AG09319 (cell line): ENCODE data around the gene PSPN.

ENCODE experiments used
- DNase-seq: peaks from one replicate; pipeline ENCODE4 v3.0.0-alpha.2; 2010; ENCODE audit warnings: low read depth; ENCODE audit errors: extremely low read depth
- TF ChIP-seq, protein P1 (sequence below): IDR thresholded peaks from 2 replicates; pipeline ENCODE4 v1.5.1; 2011; ENCODE audit warnings: low read depth, mild to moderate bottlenecking, inconsistent platforms, low read length, moderate library complexity

The PSPN gene, protein sequence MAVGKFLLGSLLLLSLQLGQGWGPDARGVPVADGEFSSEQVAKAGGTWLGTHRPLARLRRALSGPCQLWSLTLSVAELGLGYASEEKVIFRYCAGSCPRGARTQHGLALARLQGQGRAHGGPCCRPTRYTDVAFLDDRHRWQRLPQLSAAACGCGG

DNA sequence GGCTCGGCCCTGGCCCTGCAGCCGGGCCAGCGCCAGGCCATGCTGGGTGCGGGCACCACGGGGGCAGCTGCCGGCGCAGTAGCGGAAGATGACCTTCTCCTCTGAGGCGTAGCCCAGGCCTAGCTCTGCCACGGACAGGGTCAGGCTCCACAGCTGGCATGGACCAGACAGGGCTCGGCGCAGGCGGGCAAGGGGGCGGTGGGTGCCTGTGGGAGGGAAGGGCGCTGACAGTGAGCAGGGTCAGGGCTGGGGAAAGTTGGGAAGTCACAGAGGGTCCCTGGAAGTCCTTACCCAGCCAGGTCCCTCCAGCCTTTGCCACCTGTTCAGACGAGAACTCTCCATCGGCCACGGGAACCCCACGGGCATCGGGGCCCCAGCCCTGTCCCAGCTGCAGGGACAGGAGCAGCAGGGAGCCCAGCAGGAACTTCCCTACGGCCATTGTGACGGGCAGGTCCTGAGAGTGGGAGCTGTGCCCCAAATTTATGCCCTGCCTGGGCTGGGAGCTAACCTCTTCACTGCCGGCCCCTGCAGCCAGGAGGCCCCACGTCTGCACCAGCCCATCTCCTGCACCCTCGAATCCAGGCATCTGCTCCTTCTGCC, at the start of gene PSPN:
TSS of gene PSPN (minus strand) at position 523 of the 600 bp plus-strand sequence. CDS start at position 439, 84 bp downstream.
- DNase-seq: no peak

GRCh38 chr19:6424939-6425731, 49.4 kb upstream of the PSPN start:
- TF ChIP-seq, protein P1, sequence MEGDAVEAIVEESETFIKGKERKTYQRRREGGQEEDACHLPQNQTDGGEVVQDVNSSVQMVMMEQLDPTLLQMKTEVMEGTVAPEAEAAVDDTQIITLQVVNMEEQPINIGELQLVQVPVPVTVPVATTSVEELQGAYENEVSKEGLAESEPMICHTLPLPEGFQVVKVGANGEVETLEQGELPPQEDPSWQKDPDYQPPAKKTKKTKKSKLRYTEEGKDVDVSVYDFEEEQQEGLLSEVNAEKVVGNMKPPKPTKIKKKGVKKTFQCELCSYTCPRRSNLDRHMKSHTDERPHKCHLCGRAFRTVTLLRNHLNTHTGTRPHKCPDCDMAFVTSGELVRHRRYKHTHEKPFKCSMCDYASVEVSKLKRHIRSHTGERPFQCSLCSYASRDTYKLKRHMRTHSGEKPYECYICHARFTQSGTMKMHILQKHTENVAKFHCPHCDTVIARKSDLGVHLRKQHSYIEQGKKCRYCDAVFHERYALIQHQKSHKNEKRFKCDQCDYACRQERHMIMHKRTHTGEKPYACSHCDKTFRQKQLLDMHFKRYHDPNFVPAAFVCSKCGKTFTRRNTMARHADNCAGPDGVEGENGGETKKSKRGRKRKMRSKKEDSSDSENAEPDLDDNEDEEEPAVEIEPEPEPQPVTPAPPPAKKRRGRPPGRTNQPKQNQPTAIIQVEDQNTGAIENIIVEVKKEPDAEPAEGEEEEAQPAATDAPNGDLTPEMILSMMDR: no peak
- DNase-seq: peak; percentile 100

More for the DNA sequence above, at the start of gene PSPN:
- TF ChIP-seq, protein P1: no peak

- no peak for DNase-seq
These were observed 48.6 kb upstream of the PSPN start, which contains the start of gene KHSRP for GRCh38 chr19:6424195-6424938. Gene KHSRP (minus strand): TSS chr19:6424811. CDS start chr19:6424701, 110 bp downstream.

DNA sequence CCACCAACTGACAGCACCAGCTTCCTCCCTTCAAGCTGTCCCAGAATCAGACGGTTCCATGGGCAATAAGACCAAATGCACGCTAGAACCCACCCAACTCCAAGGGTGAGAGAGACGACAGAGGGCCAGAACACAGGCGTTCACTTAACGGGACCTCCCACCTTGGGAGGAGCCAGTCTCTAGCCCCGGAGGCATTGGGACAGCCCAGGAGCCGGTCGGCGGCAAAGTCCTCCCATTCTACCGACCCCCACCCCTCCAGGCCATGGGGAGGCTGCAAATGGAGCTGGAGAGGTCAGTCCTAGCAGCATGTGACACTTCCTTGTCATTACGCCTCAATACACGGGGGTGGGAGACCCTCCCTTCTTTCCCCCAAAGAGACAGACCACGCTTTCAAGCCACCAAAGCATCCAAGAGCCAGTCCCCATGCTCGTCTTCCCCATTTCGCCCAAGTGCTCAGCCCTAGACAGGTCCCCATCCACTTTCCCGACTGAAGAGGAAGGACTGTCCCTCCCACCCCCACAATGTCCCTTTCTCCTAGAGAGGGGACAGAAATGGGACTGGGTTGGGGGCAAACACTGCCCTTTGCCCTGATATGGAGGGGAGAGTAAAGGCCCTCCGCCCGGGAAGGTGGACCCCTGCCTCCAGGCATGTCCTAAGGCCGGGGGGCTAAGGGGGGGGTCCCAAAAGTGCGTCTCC, 47.9 kb upstream of the PSPN start:
- TF ChIP-seq, protein P1: no peak
- no peak for DNase-seq

More at GRCh38 chr19:6424195-6424938, 48.6 kb upstream of the PSPN start, which contains the start of gene KHSRP:
- TF ChIP-seq, protein P1: no peak

DNA sequence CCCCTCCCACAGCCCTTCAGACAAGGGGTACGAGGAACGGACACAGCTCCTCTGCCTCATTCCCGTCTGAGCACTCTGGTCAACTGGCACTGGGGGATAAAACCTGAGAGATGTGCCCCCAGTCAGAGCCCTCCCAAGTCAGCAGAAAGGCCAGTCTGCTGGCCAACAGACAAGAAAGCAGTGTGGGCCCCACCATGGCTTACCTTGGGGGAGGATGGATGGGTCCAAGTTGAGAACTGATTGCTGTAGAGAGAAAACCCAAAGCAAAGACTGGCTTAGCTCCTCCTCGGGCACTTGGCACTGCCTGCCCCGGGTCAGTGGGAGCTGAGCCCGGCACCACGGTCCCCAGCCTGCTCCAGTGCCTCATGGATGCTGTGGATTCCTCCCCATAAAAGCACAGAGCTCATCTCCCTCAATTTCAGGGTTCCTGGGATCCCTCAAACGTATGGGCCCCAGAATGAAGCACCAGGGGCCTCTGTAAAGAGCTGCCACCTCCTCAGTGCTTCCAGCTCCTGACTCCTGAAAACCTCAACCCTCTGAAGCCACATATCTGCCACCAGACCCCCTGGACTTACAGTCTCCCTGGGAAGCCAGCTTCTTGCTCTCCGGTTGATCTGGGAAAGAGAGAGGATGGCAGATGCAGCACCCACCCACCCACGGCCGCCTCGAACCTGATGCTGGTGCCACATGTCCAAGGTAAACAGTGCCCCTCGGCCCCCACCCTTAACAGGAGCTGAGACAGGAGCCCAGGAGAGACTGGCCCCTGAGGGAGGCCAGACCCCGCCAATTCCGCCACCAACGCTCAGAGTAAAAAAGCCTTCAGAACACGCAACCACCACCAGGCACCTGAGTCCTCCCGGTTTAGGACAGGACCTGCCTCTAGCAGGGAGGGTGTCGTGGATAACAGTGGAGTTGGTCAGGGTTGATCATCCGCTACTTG, 45.6 kb upstream of the PSPN start:
- no peak for DNase-seq
- TF ChIP-seq, protein P1: no peak

- TF ChIP-seq, protein P1: no peak
These were observed 42.8 kb upstream of the PSPN start for GRCh38 chr19:6418562-6418932.

More at GRCh38 chr19:6418562-6418932, 42.8 kb upstream of the PSPN start:
- no peak for DNase-seq
